T-helper 9 cell (primary cell): ENCODE measurements around the gene ASTL.
"Not testable (repeated sequence)": the region's sequence is repeated elsewhere in the genome, so short reads cannot be mapped to it uniquely, and the experiment has no call there.

Source experiments
- DNase-seq: peaks from one replicate; pipeline ENCODE4 v3.0.0-alpha.2; 2020

Gene ASTL

DNA sequence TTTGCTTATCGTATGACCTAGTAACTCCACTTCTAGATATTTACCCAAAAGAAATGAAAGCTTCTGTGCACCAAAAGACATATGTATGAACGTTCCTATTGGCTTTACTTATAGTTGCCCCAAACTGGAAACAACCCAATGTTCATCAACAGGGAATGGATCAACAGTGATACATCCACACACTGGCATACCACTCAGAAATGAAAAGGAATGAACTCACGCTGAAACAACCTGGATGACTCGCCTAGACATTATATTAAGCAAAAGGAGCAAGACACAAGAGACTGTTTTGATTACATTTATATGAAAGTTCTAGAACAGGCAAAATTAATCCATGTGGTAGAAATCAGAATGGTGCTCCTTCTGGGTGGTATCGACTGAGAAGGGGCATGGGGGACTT, 40.9 kb downstream of the ASTL start:
- no peak for DNase-seq

DNA sequence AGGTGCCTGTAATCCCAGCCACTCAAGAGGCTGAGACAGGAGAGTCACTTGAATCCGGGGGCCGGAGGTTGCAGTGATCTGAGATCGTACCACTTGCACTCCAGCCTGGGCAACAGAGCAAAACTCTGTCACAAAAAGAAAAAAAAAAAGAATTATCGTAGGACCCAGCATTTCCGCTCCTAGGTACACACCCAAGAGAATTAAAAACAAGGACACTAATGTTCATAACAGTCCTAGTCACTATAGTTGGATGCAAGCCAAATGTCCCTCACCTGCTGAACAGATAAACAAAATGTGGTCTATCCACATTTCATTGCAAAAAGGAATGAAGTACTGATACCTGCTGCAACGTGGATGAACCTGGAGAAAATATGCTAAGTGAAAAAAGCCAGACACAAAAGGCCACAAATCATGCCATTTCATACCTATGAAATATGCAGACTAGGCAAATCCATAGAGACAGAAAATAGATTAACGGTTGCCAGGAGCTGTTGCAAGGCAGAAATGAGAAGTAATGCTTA, 43.1 kb downstream of the ASTL start:
- DNase-seq = no peak

DNA sequence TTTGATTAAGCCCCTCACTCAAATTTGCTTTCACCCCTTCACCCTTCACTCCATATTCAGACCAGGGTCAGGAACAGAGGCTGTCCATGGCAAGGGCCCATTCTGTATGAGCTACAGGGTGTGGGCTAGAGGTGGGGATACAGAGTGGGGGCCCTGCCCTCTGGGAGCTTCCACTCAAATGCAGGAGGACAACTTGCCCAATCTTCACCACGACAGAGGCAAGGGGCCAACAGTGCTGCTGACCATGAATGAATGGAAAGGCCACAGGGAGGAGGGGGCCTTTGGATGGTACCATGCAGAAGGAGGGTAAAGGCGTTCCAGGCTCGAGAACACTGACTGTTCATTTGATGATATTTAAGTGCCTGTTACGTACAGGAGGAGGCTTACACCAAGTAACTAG, 44.8 kb downstream of the ASTL start:
- DNase-seq = no peak

DNA sequence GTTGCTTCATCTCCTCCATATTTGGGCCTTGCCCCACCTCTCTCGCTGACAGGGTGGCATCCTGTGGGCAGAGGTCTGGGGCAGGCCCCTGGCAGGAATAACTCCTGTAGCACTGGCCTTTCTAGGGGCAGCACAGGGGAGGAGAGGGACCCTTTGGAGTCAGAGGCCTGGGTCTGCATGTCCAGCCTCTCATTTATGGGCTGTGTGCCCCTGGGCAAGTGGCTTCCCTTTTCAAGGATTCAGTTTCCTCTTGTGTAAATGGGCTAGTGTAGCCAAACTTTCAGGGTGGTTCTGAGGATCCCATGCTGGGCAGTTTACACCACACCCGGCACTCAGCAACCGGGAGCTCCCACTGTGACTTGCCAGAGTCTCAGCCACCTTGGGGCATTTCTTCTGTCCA, 45.4 kb downstream of the ASTL start:
- DNase-seq = no peak

GRCh38 chr2:96092573-96092877, 45.8 kb downstream of the ASTL start:
- no peak for DNase-seq

- DNase-seq = no peak
Measured at GRCh38 chr2:96091711-96092572, 46.4 kb downstream of the ASTL start.

DNA sequence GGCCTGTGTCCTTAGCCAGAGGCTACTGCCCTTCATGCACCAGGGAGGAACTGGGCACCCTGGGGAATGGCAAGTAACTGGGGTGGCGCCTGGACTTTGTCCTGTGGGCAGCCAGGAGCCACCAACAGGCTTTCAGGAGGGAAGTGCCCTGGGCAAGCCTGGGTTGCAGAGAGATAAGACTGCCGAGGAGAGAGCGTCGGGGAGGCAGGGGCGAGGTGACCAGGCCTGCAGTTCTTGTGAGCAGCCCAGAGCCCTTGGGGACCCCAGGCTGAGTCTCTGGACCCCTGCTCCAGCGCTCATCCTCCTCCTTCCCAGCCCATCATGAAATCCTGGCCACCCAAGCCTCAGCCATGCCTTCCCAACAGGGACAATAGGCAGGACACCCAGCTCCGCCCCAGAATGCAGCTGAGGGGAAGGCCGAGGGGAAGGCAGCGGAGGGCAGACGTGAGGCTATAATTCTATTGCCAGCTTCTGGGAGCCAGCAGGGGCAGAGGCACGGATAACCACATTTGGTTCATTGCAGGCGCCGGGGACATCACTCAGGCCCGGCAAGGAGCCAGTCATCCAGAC, 47.1 kb downstream of the ASTL start:
- no peak for DNase-seq

DNA sequence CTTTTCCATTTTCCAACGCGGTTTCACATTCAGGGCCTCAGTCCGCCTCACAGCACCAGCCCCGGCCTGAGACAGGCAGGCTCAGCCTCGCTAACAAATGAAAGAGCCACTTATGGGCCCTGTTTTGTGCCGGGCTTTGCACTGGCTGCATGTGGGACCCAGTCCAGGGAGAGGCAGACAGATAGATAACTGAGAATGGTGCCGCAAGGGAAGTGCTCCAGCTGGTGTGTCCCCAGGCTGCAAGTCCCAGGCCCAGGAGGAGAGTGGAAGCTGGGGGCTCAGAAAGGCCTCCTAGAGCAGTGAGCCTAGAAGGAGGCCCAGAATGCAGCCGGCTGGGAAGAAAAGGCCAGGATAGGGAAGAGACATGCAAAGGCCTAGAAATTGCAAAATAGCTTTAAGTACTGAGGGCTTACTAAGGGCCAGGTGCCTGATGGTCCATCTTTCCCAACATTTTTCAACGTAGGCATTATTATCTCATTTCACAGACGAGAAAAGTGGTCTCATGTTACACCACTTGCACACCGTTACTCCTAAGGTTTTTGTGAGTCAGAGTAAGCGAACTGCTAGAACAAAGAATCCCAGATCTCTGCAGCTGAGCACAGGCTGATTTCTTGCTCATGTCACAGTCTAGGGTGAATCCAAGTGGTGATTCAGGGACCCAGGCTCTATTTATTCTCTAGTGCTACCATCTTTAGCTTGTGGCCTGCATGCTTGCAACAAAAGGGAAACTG, 47.9 kb downstream of the ASTL start:
- no peak for DNase-seq

DNA sequence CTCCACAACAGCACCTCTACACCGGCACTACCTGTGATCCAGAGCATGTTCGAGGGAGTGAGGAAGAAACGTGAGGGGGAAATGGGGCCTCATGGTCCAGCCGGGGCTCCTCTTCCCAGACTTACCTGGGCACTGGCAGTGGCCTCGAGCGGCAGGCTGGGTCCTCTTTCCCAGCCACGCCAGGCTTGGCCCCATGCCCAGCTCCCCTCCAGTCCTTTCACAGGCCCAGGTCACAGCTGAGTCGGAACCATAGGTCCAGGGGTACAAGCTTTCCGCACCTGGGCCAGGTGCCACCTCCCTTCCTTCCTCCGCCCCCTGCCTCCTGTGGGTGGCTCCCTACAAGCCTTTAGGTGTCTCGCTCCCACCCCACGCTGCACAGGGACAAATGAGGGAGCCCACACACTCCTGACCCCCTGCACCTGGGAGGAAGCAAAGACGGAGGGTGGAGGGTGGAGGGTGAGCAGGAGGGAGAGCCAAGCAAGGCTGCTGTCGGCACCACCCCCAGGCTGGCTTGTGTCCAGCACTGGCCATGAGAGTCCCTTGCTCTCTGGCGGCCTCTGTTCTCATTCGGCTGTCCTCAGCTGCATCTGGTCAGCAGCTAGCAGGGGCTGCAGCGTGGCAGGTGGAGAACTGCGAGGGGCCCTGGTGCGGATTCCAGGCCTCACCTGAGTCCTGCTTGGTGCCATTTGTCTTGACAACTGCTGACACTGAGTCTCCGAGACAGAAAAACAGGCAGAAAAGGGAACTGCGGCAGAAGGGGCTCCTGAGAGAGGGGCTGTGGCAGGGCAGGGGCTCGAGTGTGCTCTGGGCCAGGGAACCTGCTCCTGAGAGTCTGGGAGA, 48.7 kb downstream of the ASTL start:
- DNase-seq = no peak

DNA sequence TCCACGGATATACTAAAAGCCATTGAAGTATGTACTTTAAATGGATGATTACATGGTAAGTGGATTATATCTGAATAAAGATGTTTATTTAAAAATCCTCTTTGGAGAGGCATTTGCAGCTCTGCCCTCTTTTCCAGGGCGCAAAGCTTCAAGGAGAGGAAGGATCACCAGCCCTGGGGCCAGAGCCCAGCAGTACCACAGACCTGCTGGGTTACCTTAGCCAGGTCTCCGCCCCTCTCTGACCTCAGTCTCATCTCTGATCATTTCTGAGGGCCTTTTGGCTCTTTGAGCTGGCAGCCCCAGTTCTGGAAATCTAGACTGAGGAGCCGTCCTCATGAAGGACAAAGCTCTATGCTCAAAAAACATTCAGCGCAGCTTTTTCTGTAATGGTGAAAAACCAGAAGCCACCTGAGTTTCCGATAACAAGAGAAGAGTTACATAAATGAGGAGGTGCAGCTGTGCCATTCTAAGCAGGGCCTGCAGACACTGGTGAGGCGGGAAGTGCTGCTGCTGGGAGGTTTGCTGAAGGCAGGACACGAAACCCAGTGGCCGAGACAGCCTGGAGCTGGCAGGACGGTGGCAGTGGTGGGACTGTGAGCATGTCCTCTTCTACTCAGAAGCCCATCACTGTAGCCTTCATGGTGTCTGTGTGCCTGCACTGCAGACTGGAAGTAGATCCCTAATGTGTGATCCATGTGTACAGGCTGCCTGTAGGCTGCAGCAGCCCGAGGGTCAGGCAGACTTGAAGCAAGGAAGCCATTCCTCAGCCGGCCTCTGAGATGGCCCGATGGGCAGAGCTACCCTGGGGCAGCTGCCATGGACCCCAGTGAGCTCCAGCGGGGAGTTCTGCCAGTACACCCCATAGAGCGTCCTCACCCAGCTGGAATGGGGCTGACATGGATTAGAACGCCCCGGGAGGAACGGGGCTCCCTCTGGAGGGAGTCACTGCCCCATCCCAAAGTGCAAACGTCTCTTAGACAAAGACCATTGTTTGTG, 49.7 kb downstream of the ASTL start:
- no peak for DNase-seq

DNA sequence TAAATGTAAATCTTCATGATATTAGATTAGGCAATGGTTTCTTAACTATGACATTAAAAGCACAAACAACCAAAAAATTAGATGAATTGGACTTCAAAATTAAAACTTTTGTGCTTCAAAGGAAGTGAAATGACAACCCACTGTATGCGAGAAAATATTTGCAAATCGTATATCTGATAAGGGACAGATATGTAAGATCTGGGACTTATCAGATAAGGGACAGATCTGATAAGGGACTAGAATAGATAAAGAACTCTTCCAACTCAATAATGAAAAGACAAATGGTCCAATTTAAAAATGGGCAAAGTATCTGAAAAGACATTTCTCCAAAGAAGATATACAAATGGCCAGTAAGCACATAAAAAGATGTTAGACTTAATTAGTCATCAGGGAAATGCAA, 51.2 kb downstream of the ASTL start:
- DNase-seq = no peak

DNA sequence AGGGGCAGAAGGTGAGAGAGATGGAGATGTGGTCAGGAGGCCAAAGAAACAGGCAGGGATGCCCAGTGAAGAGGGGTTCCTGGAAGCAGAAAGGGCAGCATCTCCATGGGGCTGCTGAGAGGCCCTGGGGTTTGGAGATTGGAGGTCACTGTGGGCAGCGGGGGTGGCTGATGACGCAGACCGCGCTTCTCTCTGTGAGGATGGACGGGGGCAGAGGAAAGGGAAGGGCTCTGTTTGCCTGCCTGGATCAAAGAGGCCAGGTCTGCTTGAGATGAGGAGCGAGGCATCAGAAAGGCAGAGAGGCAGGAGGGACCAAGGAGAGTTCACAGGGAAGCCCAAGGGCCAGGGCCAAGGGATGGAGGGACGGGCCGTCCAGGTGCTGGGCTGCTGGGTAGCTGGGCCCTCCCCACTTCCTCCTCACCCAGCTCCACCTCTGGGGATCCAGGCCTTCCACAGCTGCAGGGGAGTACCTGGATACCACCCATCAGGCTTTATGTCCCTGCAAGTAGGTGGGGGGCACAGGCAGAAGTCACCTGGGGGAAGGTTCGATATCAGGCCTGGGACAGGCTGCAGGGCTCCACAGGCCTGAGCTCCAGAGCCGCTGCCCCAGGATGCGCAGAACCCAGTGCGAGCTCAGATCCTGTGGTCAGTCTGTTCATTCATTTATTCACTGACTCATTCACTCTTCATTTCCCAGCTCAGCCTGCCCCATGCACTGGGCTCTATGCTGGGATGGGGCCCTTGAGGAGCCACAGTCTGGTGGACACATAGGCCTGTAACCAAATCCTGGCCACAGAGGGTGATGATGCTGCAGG, 52.6 kb downstream of the ASTL start:
- DNase-seq = no peak

- not testable (repeated sequence) for DNase-seq
Measured at GRCh38 chr2:96084858-96085518, 53.3 kb downstream of the ASTL start.

DNA sequence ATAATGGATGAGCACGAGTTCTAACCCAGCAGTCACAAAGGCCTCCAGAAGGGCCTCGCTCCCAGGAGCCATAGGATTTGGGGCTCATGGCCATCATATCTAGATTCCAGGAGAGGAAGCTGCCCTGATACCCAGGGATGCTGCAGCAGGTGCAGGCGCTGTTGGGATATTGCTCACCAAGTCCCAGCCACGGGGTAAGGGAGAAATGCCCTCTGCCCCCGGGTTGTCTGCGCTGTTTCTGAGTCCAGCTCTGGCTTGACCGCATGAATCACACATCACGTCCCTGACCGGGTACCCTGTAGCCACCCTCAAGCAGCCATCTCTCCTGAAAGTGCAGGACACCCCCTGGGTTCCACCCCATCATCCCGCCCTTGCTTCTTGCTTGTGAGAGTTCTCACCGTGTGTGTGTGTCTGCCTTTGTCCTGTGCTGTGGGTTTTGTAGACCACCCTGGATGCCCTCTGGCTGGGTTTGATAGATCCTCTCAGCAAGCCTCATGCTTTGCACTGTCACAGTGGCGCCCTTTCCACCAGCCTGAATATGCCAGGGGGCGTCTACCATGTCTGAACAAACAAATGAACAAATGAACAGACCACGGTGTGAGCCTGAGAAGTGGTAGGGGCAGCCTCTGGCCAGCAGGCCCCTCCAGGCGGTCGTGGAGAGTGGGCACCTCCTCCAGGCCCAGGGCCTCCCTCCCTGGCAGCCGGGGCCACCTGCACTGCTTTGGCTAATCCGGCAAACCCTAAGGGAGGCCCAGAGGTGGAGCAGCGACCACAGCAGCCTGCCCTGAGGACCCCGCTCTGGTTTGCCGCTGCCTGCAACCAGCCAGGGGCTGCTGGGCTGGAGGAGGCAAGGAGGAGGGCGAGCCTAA, 54.1 kb downstream of the ASTL start:
- no peak for DNase-seq

DNA sequence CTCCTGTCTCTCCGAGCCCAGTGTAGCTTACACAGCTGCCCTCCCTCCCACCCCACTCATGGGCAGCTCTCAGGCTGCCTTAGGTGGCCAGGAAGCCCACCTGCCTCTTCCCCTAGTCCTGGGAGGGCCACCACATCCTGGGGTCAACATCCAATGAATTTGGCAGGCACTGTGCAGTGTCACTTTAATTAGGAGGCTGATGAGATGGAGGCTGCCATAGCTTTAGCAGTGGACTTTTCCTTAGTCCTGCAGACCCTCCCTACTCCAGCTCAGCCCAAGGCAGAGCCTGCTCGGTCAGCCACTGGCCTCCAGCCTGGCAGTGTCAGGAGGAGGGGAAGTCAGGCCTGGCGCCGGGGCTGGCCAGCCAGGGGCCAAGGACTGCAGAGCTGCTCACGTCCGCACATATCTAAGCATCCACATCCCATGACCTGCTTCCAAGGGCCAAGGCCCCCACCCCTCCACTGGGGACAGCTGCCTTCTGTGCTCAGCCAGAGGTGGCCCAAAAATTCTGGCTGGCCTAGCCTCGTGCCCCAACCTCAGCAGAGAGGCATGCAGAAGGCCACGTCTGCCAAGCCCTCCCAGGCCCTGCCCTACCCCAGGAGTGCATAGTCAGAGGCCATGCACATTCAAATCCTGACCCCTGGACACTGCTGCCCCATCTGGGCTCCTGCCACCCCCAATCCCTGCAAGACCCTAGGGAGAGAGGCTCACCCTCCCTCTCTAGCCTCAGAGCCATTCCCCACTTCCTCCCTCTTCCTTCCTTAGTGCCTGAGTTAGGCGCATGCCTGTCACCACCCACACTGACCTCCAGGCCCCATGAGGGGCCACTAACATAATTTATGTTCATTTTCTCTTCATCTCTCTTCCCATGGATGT, 55.0 kb downstream of the ASTL start:
- DNase-seq = no peak

- no peak for DNase-seq
Measured at GRCh38 chr2:96082211-96083063, 55.9 kb downstream of the ASTL start.

DNA sequence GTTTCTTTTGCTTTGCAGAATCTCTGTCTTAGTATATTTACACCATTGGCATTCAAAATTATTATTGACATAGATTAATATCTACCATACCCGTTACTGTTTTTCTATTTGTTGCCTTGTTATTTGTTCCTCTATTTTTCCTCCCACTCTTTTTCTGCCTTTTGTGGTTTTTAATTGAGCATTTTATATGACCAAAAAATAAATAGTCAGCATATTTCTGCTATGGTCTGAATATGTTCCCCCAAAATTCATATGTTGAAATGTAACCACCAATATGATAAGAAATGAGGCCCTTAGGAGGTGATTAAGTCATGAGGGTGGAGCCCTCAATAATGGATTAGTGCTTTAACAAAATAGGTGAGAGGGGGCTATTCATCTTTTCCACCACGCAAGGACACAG, 57.3 kb downstream of the ASTL start:
- no peak for DNase-seq
